Retinal pigment epithelial cell (primary cell): Measurements from ENCODE around the gene NEK11.

Source experiments
- DNase-seq: peaks from one replicate; pipeline ENCODE4 v3.0.0-alpha.2; 2010; ENCODE audit warnings: low read depth
- H3K4me3 ChIP-seq: 2 replicates; pipeline ENCODE4 v1.5.1; 2011; ENCODE audit warnings: mild to moderate bottlenecking, low read length, control low read depth, moderate library complexity
- CTCF ChIP-seq: conservative IDR thresholded peaks from 2 replicates; pipeline ENCODE4 v1.5.1; 2011; ENCODE audit warnings: low read depth, low read length, control low read depth, inconsistent platforms

The NEK11 gene

DNA sequence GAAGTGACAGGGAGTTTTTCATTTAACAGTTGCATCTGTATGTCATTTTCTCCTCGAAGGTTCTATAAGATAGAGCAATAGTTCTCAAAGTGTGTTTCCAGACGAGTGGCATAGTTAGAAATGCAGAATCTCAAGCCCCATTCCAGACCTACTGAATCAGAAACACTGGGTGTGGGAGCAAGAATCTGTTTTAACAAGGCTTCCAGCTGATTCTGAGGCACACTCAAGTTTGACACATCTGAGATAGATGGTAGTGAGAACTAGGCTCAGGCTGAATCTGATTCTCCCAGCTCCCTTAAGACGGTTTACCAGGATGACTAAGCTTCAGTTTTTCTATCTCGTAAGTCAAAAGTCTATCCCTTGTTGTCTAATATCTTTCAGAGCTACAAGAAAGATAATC, 195.1 kb downstream of the NEK11 start:
- no peak overlapping the region for H3K4me3 ChIP-seq
- DNase-seq: no peak

GRCh38 chr3:131222599-131222998, 195.9 kb downstream of the NEK11 start:
- no peak overlapping the region for H3K4me3 ChIP-seq
- TF ChIP-seq CTCF: no peak
- no peak for DNase-seq

More for the DNA sequence above, 195.1 kb downstream of the NEK11 start:
- TF ChIP-seq CTCF: no peak

DNA sequence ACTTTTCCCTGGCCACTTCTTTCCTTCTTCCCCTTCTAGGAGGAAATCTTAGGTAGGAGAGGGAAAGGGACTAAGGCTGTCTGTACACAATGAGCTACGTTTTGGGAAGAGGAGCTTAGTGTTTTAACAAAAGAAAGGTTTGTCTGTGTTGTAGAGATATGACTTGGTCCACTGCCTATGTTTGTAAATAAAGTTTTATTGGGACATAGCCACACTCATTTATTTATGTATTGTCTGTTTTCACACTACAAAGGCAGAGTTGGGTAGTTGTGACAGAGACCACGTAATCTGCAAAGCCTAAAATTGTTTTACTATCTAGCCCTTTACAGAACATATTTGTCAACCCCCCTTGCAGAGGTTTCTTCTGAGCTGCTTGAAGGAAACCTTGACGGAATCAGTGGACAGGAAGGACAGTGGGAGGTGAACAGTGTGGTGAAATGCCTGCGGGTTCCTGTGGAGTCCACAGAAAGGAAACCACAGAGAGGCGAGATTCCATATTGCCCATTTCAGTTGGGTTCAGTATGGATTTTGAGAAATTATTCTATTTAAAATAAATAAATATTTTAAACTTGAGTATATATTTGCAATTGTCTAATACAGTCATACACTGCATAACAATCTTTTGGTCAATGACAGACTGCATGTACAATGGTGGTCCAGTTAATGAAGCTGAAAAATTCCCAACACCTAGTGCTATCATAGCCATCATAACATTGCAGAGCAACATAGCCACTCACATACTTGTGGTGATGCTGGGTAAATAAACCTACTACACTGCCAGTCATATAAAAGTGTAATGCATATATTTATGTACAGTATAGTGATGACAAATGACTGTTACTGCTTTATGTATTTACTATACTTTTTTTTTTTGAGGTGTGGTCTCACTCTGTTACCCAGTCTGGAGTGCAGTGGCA, 197.0 kb downstream of the NEK11 start:
- no peak overlapping the region for H3K4me3 ChIP-seq
- TF ChIP-seq CTCF: no peak
- DNase-seq: no peak

- DNase-seq: no peak
- no peak overlapping the region for H3K4me3 ChIP-seq
- no peak for TF ChIP-seq CTCF
These were observed 198.3 kb downstream of the NEK11 start for GRCh38 chr3:131224886-131225550.

- TF ChIP-seq CTCF: no peak
- no peak overlapping the region for H3K4me3 ChIP-seq
- no peak for DNase-seq
These were observed 201.8 kb downstream of the NEK11 start for GRCh38 chr3:131228522-131228921.

DNA sequence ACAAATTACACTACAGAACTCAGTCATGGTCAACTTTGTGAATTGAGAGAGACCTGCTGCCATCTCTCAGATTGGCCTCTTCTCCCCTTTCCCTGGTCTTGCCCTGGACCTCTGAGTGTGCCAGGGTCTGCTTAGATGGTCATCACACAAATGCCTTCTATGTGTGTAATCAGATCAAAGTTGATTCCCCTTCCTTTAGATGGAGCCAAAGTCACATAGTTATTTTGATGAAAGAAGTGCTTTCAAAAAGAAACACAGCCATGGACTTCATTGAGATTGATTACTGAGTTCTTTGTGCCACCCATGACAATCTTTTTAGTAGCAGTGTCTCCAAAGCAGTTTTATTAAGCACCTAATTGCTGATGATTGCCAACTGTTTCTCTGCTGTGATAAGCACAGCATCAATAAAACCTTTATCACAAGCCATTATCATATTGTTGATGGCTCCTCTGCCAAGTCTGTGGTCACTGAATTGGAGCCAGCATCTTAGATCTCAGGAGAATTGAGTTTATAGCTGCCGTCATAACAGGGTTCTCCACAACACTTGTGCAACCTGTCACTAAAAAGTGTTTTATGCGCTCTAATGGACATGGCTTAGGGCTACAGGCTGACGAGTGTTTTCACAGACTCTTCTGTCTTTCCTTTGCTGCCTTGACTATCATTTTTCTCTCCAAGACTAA, 205.2 kb downstream of the NEK11 start:
- H3K4me3 ChIP-seq: no peak overlapping the region
- TF ChIP-seq CTCF: peak; percentile 21
- no peak for DNase-seq
